ENCODE data around the gene MAP4K4. TPM values are rescaled to one million over a fixed set of nuclear protein-coding genes. Genes with fewer than 3 reads are reported as not detected.
A peak's percentile ranks its signal among the peaks of the same experiment; 100 is the strongest.

MAP4K4 gene
- total RNA-seq, 2 experiments from 2014 or later, result 92.8 to 94.0 TPM

GRCh38 chr2:101782427-101782792 is 84.9 kb downstream of the MAP4K4 start:
- Mint-ChIP-seq H3K4me3 (no peak overlapping the region), H3K27ac (peak overlapping the region; percentile 4), H3K9me3 (no peaks in the 10 kb centered on the region), H3K36me3 (ENCODE audit: low read depth) (no peaks in the 10 kb centered on the region), H3K27me3 (no peaks in the 10 kb centered on the region), H3K4me1 (ENCODE audit: low read depth) (peaks cover 91% of the 10 kb centered on the region)
- intact Hi-C loops (cut with DNase I, micrococcal nuclease), result no loop called here
- no peak overlapping the region for H3K4me3 ChIP-seq (ENCODE audit: low read length)
- CTCF ChIA-PET, result interaction anchor here (1.0 kb wide), 1 partner anchor 56 kb away, joined by 3 read pairs; no protein-coding TSS in a partner anchor
- TF ChIP-seq CTCF (IDR thresholded peaks at IDR 0.05), result no peak
- H3K36me3 ChIP-seq (ENCODE audit: insufficient read depth, low read length), result no peaks in the 10 kb centered on the region
- H3K27me3 ChIP-seq (ENCODE audit: control insufficient read depth in 1 of 2, insufficient read depth in 2 of 2, low read length in 2 of 2), result no peaks in the 10 kb centered on the region
- peaks cover 34% of the 10 kb centered on the region for H3K4me1 ChIP-seq (ENCODE audit: insufficient read depth, low read length)
- DNase-seq, result no peak
- ATAC-seq (ENCODE audit: poor library complexity), result no peak
- no peaks in the 10 kb centered on the region for H3K9me3 ChIP-seq (ENCODE audit: control insufficient read depth in 1 of 2, insufficient read depth in 1 of 2, low read length in 2 of 2)
- POLR2A ChIA-PET, result interaction anchor here (0.8 to 1.5 kb wide), 4 partner anchors 25 to 46 kb away, joined by 3 to 5 read pairs (median 5); no protein-coding TSS in a partner anchor
- no peak overlapping the region for H3K27ac ChIP-seq (ENCODE audit: low read depth in 1 of 2, low read length in 2 of 2)

GRCh38 chr2:101787097-101787496 is 89.6 kb downstream of the MAP4K4 start:
- intact Hi-C loops (cut with DNase I, micrococcal nuclease), result no loop called here

GRCh38 chr2:101788565-101788964 is 91.1 kb downstream of the MAP4K4 start:
- Mint-ChIP-seq H3K4me1 (ENCODE audit: low read depth) (peaks cover 89% of the 10 kb centered on the region), H3K27me3 (no peaks in the 10 kb centered on the region), H3K9me3 (no peaks in the 10 kb centered on the region), H3K4me3 (no peak overlapping the region), H3K36me3 (ENCODE audit: low read depth) (peaks cover 35% of the 10 kb centered on the region), H3K27ac (peak overlapping the region; percentile 64)
- Histone ChIP-seq H3K27me3 (ENCODE audit: control insufficient read depth in 1 of 2, insufficient read depth in 2 of 2, low read length in 2 of 2) (no peaks in the 10 kb centered on the region), H3K4me1 (ENCODE audit: insufficient read depth, low read length) (peaks cover 18% of the 10 kb centered on the region), H3K9me3 (ENCODE audit: control insufficient read depth in 1 of 2, insufficient read depth in 1 of 2, low read length in 2 of 2) (no peaks in the 10 kb centered on the region), H3K27ac (ENCODE audit: low read depth in 1 of 2, low read length in 2 of 2) (no peak overlapping the region), H3K4me3 (ENCODE audit: low read length) (no peak overlapping the region), H3K36me3 (ENCODE audit: insufficient read depth, low read length) (peaks cover 18% of the 10 kb centered on the region)
- CTCF ChIA-PET, result no interaction called here
- DNase-seq (no peak), ATAC-seq (ENCODE audit: poor library complexity) (no peak)
- POLR2A ChIA-PET, result interaction anchor here (1.5 kb wide), 1 partner anchor 92 kb away, joined by 3 read pairs; the partner anchor contains the start of gene MAP4K4
- intact Hi-C loops (cut with DNase I, micrococcal nuclease), result no loop called here
- no peak for TF ChIP-seq CTCF (IDR thresholded peaks at IDR 0.05)

More at GRCh38 chr2:101787097-101787496, 89.6 kb downstream of the MAP4K4 start:
- peak overlapping the region; percentile 10 for H3K27ac Mint-ChIP-seq
- H3K9me3 ChIP-seq (ENCODE audit: control insufficient read depth in 1 of 2, insufficient read depth in 1 of 2, low read length in 2 of 2), result no peaks in the 10 kb centered on the region
- POLR2A ChIA-PET, result no interaction called here
- H3K36me3 ChIP-seq (ENCODE audit: insufficient read depth, low read length), result peaks cover 15% of the 10 kb centered on the region
- ATAC-seq (ENCODE audit: poor library complexity), result no peak
- CTCF ChIA-PET, result no interaction called here
- H3K27me3 ChIP-seq (ENCODE audit: control insufficient read depth in 1 of 2, insufficient read depth in 2 of 2, low read length in 2 of 2), result no peaks in the 10 kb centered on the region
- peaks cover 89% of the 10 kb centered on the region for H3K4me1 Mint-ChIP-seq (ENCODE audit: low read depth)
- H3K4me3 Mint-ChIP-seq, result no peak overlapping the region
- H3K27me3 Mint-ChIP-seq, result no peaks in the 10 kb centered on the region
- no peak overlapping the region for H3K4me3 ChIP-seq (ENCODE audit: low read length)
- H3K4me1 ChIP-seq (ENCODE audit: insufficient read depth, low read length), result peaks cover 16% of the 10 kb centered on the region
- no peak overlapping the region for H3K27ac ChIP-seq (ENCODE audit: low read depth in 1 of 2, low read length in 2 of 2)
- no peaks in the 10 kb centered on the region for H3K9me3 Mint-ChIP-seq
- no peak for DNase-seq
- H3K36me3 Mint-ChIP-seq (ENCODE audit: low read depth), result peaks cover 21% of the 10 kb centered on the region
- TF ChIP-seq CTCF (IDR thresholded peaks at IDR 0.05), result no peak

Data from CD4-positive, alpha-beta T cell (primary cell).